SU-DHL-6 (cell line): ENCODE measurements around the gene CNTROB.

Source experiments
- H2AFZ ChIP-seq: fragments of 200-600 bp; sonication (generic); 2 replicates; pipeline ENCODE4 v1.6.1; 2014; ENCODE audit warnings: low read depth, mild to moderate bottlenecking, moderate library complexity, mixed read lengths, antibody characterized with exemption, low read length; ENCODE audit not compliant: severe bottlenecking
- H3F3A ChIP-seq: fragments of 200-600 bp; shearing (Covaris generic); 2 replicates; pipeline ENCODE4 v1.6.0; 2016; ENCODE audit warnings: antibody characterized with exemption, mild to moderate bottlenecking; ENCODE audit not compliant: insufficient read depth
- H3K27ac ChIP-seq: fragments of 200-600 bp; sonication (generic); 2 replicates; pipeline ENCODE4 v1.5.1; 2016; ENCODE audit warnings: low read depth, mild to moderate bottlenecking, low read length, moderate library complexity, mixed read lengths
- H3K27me3 ChIP-seq: fragments of 200-600 bp; sonication (generic), shearing (Covaris generic); 2 replicates; pipeline ENCODE4 v1.6.0; 2014; ENCODE audit warnings: mild to moderate bottlenecking, low read length
- H3K36me3 ChIP-seq: fragments of 200-600 bp; sonication (generic); 2 replicates; pipeline ENCODE4 v1.6.1; 2014; ENCODE audit warnings: mild to moderate bottlenecking, low read length, mixed read lengths
- H3K4me2 ChIP-seq: fragments of 300-600, 200-600 bp; shearing (Covaris generic), sonication (generic); 2 replicates; pipeline ENCODE4 v1.6.0; 2014; ENCODE audit warnings: low read length, low read depth, mild to moderate bottlenecking; ENCODE audit not compliant: poor library complexity, severe bottlenecking
- H3K4me3 ChIP-seq: fragments of 200-600 bp; sonication (generic); 2 replicates; pipeline ENCODE4 v1.5.1; 2014; ENCODE audit warnings: antibody characterized with exemption, low read length, mild to moderate bottlenecking, mixed read lengths; ENCODE audit not compliant: insufficient read depth, poor library complexity, severe bottlenecking
- H3K79me2 ChIP-seq: fragments of 200-600 bp; sonication (generic); 2 replicates; pipeline ENCODE4 v1.6.1; 2014; ENCODE audit warnings: mild to moderate bottlenecking, low read length, moderate library complexity; ENCODE audit not compliant: insufficient read depth
- H3K9ac ChIP-seq: fragments of 200-600 bp; sonication (generic); 2 replicates; pipeline ENCODE4 v1.7.0; 2014; ENCODE audit warnings: mild to moderate bottlenecking, low read length
- H3K9me2 ChIP-seq: fragments of 200-600 bp; sonication (generic); replicated peaks from 2 replicates; pipeline ENCODE4 v1.6.1; 2014; ENCODE audit warnings: low read length; ENCODE audit not compliant: insufficient read depth
- H3K9me3 ChIP-seq: fragments of 200-600 bp; sonication (generic); 2 replicates; pipeline ENCODE4 v1.6.1; 2014; ENCODE audit warnings: low read length, mixed read lengths; ENCODE audit not compliant: insufficient read depth
- H4K20me1 ChIP-seq: fragments of 200-600 bp; sonication (generic); 2 replicates; pipeline ENCODE4 v1.6.1; 2014; ENCODE audit warnings: low read depth, mild to moderate bottlenecking, antibody characterized with exemption, low read length, moderate library complexity, mixed read lengths
- CTCF ChIP-seq: fragments of 200-600 bp; sonication (generic); IDR thresholded peaks from one replicate; pipeline ENCODE4 v1.5.1; 2017; ENCODE audit warnings: antibody characterized with exemption, mild to moderate bottlenecking, low read length, moderate library complexity; ENCODE audit not compliant: insufficient read depth, poor library complexity, severe bottlenecking
- EZH2phosphoT487 ChIP-seq: fragments of 200-600 bp; sonication (generic), shearing (Covaris generic); conservative IDR thresholded peaks from 2 replicates; pipeline ENCODE4 v1.6.1; 2018; ENCODE audit warnings: mild to moderate bottlenecking, antibody characterized with exemption, low read length, moderate library complexity, mixed read lengths

CNTROB gene

GRCh38 chr17:7995724-7996123 lies 63.7 kb downstream of the CNTROB start:
- H3K27me3 ChIP-seq: no peaks in the 10 kb centered on the region
- no peak overlapping the region for H3K4me2 ChIP-seq
- H3K9me3 ChIP-seq: no peaks in the 10 kb centered on the region
- peaks cover 2% of the 10 kb centered on the region; the same call in 1 of the 2 replicates for H3F3A ChIP-seq
- H3K27ac ChIP-seq: no peak overlapping the region
- no peaks in the 10 kb centered on the region for H3K79me2 ChIP-seq
- H3K4me3 ChIP-seq: no peak overlapping the region
- H3K9ac ChIP-seq: no peak overlapping the region
- H4K20me1 ChIP-seq: no peaks in the 10 kb centered on the region
- TF ChIP-seq CTCF: no peak
- TF ChIP-seq EZH2phosphoT487: no peak
- H3K36me3 ChIP-seq: no peaks in the 10 kb centered on the region
- no peaks in the 10 kb centered on the region for H3K9me2 ChIP-seq
- no peak overlapping the region for H2AFZ ChIP-seq

GRCh38 chr17:7997186-7997585 lies 65.2 kb downstream of the CNTROB start:
- TF ChIP-seq EZH2phosphoT487 (no peak), CTCF (no peak)
- Histone ChIP-seq H3K4me2 (no peak overlapping the region), H2AFZ (no peak overlapping the region)

More at GRCh38 chr17:7997186-7997585, 65.2 kb downstream of the CNTROB start:
- peaks cover 2% of the 10 kb centered on the region; the same call in 1 of the 2 replicates for H3F3A ChIP-seq
- H3K36me3 ChIP-seq: no peaks in the 10 kb centered on the region
- H3K27ac ChIP-seq: no peak overlapping the region
- no peak overlapping the region for H3K4me3 ChIP-seq
- no peak overlapping the region for H3K9ac ChIP-seq
- no peaks in the 10 kb centered on the region for H3K9me3 ChIP-seq
- H3K27me3 ChIP-seq: no peaks in the 10 kb centered on the region
- H3K79me2 ChIP-seq: no peaks in the 10 kb centered on the region
- H3K9me2 ChIP-seq: no peaks in the 10 kb centered on the region
- H4K20me1 ChIP-seq: no peaks in the 10 kb centered on the region
